Measurements from ENCODE around the gene RBM27. TPM values are rescaled to one million over a fixed set of nuclear protein-coding genes. Genes with fewer than 3 reads are reported as not detected.
"Not testable (repeated sequence)": the region's sequence is repeated elsewhere in the genome, so short reads cannot be mapped to it uniquely, and the experiment has no call there.

The RBM27 gene
- total RNA-seq, 1 experiment from 2014 or later, result 25.1 TPM

DNA sequence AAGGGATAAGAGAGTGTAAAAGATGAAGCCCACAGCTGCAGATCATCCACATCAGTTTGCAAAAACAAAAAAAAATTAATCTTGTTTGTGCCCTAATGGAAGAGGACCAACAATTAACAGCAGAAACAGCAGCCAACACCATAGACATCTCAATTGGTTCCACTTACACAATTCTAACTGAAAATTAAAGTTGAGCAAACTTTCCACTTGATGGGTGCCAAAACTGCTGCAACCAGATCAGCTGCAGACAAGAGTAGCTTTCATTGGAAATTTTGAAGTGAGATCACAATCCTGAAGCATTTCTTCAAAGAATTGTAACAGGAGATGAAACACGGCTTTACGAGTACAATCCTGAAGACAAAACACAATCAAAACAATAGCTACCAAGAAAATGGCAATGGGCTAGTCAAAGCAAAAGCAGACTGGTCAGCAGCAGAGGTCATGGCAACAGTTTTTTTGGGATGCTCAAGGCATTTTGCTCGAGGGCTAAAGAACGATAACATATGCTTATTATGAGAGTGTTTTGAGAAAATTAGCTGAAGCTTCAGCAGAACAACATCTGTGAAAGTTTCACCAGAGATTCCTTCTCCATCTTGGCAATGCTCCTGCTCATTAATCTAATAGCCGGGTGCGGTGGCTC lies 4.1 kb upstream of the RBM27 start:
- H3K9me2 ChIP-seq (ENCODE audit: insufficient read depth), result no peaks in the 10 kb centered on the region
- peaks cover 15% of the 10 kb centered on the region for H3K4me1 ChIP-seq (replicated peaks; ENCODE audit: insufficient read depth)
- H3K36me3 ChIP-seq (ENCODE audit: low read depth), result no peaks in the 10 kb centered on the region
- ChIA-PET POLR2A (ENCODE audit: unreplicated experiment) (no interaction called here), CTCF (no interaction called here)
- no peak overlapping the region for H3K27ac ChIP-seq
- H3K9me3 ChIP-seq (ENCODE audit: insufficient read depth, low read depth), result no peaks in the 10 kb centered on the region
- no TSS peak for BruUV-seq (replicated peaks)
- H3K4me3 ChIP-seq, result no peak overlapping the region
- H2AFZ ChIP-seq, result no peak overlapping the region
- no peak for DNase-seq
- H3F3A ChIP-seq (ENCODE audit: insufficient read depth, low read depth), result peaks cover 8% of the 10 kb centered on the region; the same call in 1 of the 2 replicates
- intact Hi-C loops (cut with micrococcal nuclease; ENCODE audit: unreplicated experiment), result no loop called here
- TF ChIP-seq, protein P1, sequence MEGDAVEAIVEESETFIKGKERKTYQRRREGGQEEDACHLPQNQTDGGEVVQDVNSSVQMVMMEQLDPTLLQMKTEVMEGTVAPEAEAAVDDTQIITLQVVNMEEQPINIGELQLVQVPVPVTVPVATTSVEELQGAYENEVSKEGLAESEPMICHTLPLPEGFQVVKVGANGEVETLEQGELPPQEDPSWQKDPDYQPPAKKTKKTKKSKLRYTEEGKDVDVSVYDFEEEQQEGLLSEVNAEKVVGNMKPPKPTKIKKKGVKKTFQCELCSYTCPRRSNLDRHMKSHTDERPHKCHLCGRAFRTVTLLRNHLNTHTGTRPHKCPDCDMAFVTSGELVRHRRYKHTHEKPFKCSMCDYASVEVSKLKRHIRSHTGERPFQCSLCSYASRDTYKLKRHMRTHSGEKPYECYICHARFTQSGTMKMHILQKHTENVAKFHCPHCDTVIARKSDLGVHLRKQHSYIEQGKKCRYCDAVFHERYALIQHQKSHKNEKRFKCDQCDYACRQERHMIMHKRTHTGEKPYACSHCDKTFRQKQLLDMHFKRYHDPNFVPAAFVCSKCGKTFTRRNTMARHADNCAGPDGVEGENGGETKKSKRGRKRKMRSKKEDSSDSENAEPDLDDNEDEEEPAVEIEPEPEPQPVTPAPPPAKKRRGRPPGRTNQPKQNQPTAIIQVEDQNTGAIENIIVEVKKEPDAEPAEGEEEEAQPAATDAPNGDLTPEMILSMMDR (conservative IDR thresholded peaks at IDR 0.05), result no peak
- no peak for TF ChIP-seq EZH2 (IDR thresholded peaks at IDR 0.05; ENCODE audit: low read depth)
- H3K27me3 ChIP-seq (ENCODE audit: insufficient read depth, low read depth), result no peaks in the 10 kb centered on the region
- peaks cover 9% of the 10 kb centered on the region for H3K79me2 ChIP-seq (ENCODE audit: low read depth)
- H4K20me1 ChIP-seq (ENCODE audit: insufficient read depth), result 0 out of 2 replicates have a peak, but pooled peaks cover 4% of the 10 kb centered on the region
- H3K4me2 ChIP-seq, result no peak overlapping the region

DNA sequence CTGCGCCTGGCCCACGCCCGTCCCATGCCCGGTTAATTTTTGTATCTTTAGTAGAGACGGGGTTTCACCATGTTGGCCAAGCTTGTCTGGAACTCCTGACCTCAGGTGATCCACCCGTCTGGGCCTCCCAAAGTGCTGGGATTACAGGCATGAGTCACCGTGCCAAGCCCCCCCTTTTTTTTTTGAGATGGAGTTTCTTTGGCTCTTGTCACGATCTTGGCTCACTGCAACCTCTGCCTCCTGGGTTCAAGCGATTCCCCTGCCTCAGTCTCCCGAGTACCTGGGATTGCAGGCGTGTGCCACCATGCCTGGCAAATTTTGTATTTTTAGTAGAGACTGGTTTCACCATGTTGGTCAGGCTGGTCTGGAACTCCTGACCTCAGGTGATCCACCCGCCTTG lies 1.6 kb upstream of the RBM27 start:
- Histone ChIP-seq H3K79me2 (ENCODE audit: low read depth) (peaks cover 34% of the 10 kb centered on the region), H4K20me1 (ENCODE audit: insufficient read depth) (peaks cover 17% of the 10 kb centered on the region; the same call in 1 of the 2 replicates), H3K4me1 (replicated peaks; ENCODE audit: insufficient read depth) (peaks cover 33% of the 10 kb centered on the region)
- H3K27me3 ChIP-seq (ENCODE audit: insufficient read depth, low read depth); H3K4me2 ChIP-seq; H3K4me3 ChIP-seq; intact Hi-C loops (cut with micrococcal nuclease; ENCODE audit: unreplicated experiment); POLR2A ChIA-PET (ENCODE audit: unreplicated experiment); H3K9me2 ChIP-seq (ENCODE audit: insufficient read depth); BruUV-seq (replicated peaks); H2AFZ ChIP-seq; H3K36me3 ChIP-seq (ENCODE audit: low read depth); H3K27ac ChIP-seq; CTCF ChIA-PET; H3K9me3 ChIP-seq (ENCODE audit: insufficient read depth, low read depth); H3F3A ChIP-seq (ENCODE audit: insufficient read depth, low read depth): not testable (repeated sequence)
- peak in 1 of 2 experiments; percentile 12 for DNase-seq

DNA sequence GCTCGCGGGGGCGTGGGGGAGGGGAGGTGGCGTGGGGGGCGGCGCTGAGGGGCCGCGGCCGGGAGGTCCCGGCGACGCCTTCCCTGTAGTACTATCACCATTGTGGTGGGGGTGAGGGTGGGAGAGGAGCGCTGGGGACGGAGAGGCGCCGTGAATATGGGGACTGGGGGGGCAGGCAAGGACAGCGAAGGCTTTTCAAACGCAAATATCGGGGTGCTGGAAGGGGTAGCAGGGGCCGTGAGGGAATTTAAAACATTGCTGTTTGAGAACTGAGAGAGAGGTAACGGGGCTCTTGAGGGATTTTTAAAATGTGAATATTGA lies 427 bp downstream of the RBM27 start:
- intact Hi-C loops (cut with micrococcal nuclease; ENCODE audit: unreplicated experiment), result loop anchor here (1.0 kb wide), 3 partner anchors 13 to 243 kb away; partner anchors contain the start of genes LARS1 and TCERG1
- POLR2A ChIA-PET (ENCODE audit: unreplicated experiment), result interaction anchor here (0.5 kb wide), 1 partner anchor 51 kb away, joined by 3 read pairs; no protein-coding TSS in a partner anchor
- peaks cover 52% of the 10 kb centered on the region for H3K79me2 ChIP-seq (ENCODE audit: low read depth)

More for the DNA sequence above, 427 bp downstream of the RBM27 start:
- Histone ChIP-seq H3K9me2 (ENCODE audit: insufficient read depth) (no peaks in the 10 kb centered on the region), H3K4me3 (peak overlapping the region; percentile 96), H3F3A (ENCODE audit: insufficient read depth, low read depth) (peaks cover 8% of the 10 kb centered on the region; the same call in 1 of the 2 replicates), H3K4me2 (peak overlapping the region; percentile 78), H3K4me1 (replicated peaks; ENCODE audit: insufficient read depth) (peaks cover 33% of the 10 kb centered on the region), H2AFZ (peak overlapping the region; percentile 69), H3K27me3 (ENCODE audit: insufficient read depth, low read depth) (no peaks in the 10 kb centered on the region), H3K9me3 (ENCODE audit: insufficient read depth, low read depth) (no peaks in the 10 kb centered on the region), H4K20me1 (ENCODE audit: insufficient read depth) (peaks cover 35% of the 10 kb centered on the region), H3K27ac (no peak overlapping the region), H3K36me3 (ENCODE audit: low read depth) (no peaks in the 10 kb centered on the region)
- BruUV-seq (replicated peaks), result no TSS peak
- TF ChIP-seq EZH2 (IDR thresholded peaks at IDR 0.05; ENCODE audit: low read depth), result no peak
- TF ChIP-seq, protein P1 (conservative IDR thresholded peaks at IDR 0.05), result no peak
- DNase-seq, result no peak
- CTCF ChIA-PET, result no interaction called here
